22Rv1 (cell line): ENCODE measurements around the gene ZFP91.

Experiments used
- CTCF ChIP-seq: fragments of 450-650 bp; IDR thresholded peaks from 2 replicates; pipeline ENCODE4 v1.5.1; 2017; ENCODE audit warnings: mild to moderate bottlenecking
- ZFX ChIP-seq: fragments of 450-650 bp; IDR thresholded peaks from 2 replicates; pipeline ENCODE4 v1.6.1; 2017; ENCODE audit warnings: antibody characterized with exemption, borderline replicate concordance

DNA sequence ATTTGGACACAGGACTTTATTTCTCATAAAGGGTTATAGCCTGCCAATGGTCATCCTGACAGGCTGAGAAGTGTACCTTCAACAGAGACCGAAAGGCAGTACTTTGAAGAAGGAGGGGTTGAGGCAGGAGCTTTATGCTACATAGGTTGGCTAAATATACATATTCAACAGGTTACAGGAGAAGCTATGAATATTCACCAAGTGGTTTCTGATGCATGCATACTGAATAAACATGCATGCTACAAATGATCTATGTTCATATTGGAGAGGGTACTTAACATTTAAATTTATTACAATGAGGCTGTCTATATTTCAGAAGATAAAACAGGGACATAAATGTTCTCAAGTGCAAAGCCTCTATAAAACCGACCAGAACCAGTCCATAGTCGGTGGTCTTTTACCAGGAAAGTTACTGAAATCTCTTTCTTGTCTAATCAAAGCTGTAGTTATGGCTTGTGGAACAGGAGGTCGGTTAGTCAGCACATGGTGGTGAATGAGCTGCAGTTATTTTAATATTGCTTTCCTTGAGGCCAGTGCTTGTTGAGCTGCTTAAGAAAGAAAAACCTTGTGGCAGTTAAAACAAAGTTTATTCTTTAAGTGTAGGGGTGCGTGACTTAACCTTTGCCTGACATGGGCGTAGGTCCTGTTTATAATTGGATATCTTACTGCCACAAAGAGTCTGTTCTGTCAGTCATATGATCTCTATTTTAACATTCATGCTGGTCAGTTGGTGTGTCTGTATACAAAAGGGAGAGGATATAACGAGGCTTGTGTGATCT is 63.1 kb downstream of the ZFP91 start:
- TF ChIP-seq CTCF = no peak
- no peak for TF ChIP-seq ZFX
